Sigmoid colon (tissue), 4 donors: ENCODE results near the gene IL23A.
A peak's percentile ranks its signal among the peaks of the same experiment; 100 is the strongest.

ENCODE experiments used
- EP300 ChIP-seq, 4 donors: sonication (generic); formaldehyde crosslinking; IDR thresholded peaks; one replicate each; pipeline ENCODE4 v1.6.1; 2017; ENCODE audit warnings: antibody characterized with exemption in 4 of 4
- POLR2A ChIP-seq, 2 donors: fragments of 450-650 bp; IDR thresholded peaks; one replicate each; pipeline ENCODE4 v1.6.1; 2016; ENCODE audit warnings: antibody characterized with exemption in 2 of 2, mild to moderate bottlenecking in 2 of 2, moderate library complexity in 2 of 2
- POLR2AphosphoS5 ChIP-seq, 4 donors: sonication (generic); formaldehyde crosslinking; IDR thresholded peaks; one replicate each; pipeline ENCODE4 v1.6.1; 2017; ENCODE audit warnings: antibody characterized with exemption in 4 of 4
- TF ChIP-seq, protein P1 (sequence below), 4 experiments: fragments of 450-650 bp in 3 of 4; fragments of 200-600 bp in 1 of 4; IDR thresholded peaks; one replicate each; pipeline ENCODE4 v1.5.1; 2016 to 2019; ENCODE audit warnings: antibody characterized with exemption in 4 of 4, mild to moderate bottlenecking in 3 of 4, moderate library complexity in 2 of 4

DNA sequence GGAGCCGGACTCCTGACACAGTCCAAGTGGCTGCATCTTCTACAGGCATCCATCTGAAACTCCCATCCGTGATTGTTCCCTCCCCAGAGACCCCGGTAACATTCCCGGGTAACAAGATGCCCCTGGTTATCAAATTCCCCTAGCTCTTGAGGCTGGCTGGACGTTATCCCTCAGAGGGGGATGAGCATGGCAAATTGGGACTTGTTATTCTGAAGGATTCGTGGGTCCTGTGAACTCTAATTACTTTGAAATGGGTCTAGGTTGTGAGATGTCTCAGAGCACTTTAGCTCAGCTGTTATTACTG is 4.2 kb upstream of the IL23A start:
- TF ChIP-seq, protein P1, sequence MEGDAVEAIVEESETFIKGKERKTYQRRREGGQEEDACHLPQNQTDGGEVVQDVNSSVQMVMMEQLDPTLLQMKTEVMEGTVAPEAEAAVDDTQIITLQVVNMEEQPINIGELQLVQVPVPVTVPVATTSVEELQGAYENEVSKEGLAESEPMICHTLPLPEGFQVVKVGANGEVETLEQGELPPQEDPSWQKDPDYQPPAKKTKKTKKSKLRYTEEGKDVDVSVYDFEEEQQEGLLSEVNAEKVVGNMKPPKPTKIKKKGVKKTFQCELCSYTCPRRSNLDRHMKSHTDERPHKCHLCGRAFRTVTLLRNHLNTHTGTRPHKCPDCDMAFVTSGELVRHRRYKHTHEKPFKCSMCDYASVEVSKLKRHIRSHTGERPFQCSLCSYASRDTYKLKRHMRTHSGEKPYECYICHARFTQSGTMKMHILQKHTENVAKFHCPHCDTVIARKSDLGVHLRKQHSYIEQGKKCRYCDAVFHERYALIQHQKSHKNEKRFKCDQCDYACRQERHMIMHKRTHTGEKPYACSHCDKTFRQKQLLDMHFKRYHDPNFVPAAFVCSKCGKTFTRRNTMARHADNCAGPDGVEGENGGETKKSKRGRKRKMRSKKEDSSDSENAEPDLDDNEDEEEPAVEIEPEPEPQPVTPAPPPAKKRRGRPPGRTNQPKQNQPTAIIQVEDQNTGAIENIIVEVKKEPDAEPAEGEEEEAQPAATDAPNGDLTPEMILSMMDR (IDR thresholded peaks at IDR 0.05), result peak in 1 of 4 experiments; percentile 3
- no peak for TF ChIP-seq POLR2A (IDR thresholded peaks at IDR 0.05)
- TF ChIP-seq POLR2AphosphoS5 (IDR thresholded peaks at IDR 0.05), result no peak
- no peak for TF ChIP-seq EP300 (IDR thresholded peaks at IDR 0.05)
